MM.1S (cell line): ENCODE measurements around the gene PLPP3.

Experiments used
- EZH2 ChIP-seq: fragments of 300-600 bp; sonication (generic); optimal IDR thresholded peaks from 2 replicates; pipeline ENCODE3; 2017; ENCODE audit warnings: low read depth, mild to moderate bottlenecking, antibody characterized with exemption, low read length, mixed read lengths
- EZH2phosphoT487 ChIP-seq: fragments of 300-600 bp; sonication (generic); IDR thresholded peaks from 2 replicates; pipeline ENCODE4 v1.6.1; 2018; ENCODE audit warnings: antibody characterized with exemption, low read length
- TF ChIP-seq, protein P1 (sequence below): fragments of 300-600 bp; sonication (generic); IDR thresholded peaks from 2 replicates; pipeline ENCODE4 v1.5.1; 2016; ENCODE audit warnings: antibody characterized with exemption, low read length, mixed read lengths

DNA sequence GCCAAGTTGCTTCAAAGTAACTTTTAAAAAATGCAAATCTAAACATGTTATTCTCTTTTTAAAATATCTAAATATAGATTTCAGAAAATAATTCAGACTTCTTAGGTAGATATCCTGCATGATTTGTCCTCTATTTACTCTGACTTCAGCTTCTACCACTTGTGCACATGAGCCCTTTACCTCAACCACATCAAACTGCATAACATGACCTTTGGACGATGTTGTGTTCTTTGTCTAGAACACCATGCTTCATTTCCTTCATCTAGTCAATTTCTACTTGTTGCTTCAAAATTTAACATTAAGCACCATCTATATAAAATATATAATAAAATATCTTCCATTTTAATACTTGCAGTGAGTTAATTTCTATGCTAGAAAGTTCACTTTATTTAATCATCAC is 96.9 kb downstream of the PLPP3 start:
- TF ChIP-seq, protein P1, sequence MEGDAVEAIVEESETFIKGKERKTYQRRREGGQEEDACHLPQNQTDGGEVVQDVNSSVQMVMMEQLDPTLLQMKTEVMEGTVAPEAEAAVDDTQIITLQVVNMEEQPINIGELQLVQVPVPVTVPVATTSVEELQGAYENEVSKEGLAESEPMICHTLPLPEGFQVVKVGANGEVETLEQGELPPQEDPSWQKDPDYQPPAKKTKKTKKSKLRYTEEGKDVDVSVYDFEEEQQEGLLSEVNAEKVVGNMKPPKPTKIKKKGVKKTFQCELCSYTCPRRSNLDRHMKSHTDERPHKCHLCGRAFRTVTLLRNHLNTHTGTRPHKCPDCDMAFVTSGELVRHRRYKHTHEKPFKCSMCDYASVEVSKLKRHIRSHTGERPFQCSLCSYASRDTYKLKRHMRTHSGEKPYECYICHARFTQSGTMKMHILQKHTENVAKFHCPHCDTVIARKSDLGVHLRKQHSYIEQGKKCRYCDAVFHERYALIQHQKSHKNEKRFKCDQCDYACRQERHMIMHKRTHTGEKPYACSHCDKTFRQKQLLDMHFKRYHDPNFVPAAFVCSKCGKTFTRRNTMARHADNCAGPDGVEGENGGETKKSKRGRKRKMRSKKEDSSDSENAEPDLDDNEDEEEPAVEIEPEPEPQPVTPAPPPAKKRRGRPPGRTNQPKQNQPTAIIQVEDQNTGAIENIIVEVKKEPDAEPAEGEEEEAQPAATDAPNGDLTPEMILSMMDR = no peak
- TF ChIP-seq EZH2 = no peak
- TF ChIP-seq EZH2phosphoT487 = no peak
